SJCRH30 (cell line): ENCODE results near the gene DSG2. TPM values are rescaled to one million over a fixed set of nuclear protein-coding genes. Genes with fewer than 3 reads are reported as not detected.

Experiments used
- DNase-seq, 2 experiments: peaks; one replicate each; pipeline ENCODE4 v3.0.0-alpha.2; 2015 to 2020
- H3K27ac ChIP-seq: fragments of 250-450 bp; sonication (Bioruptor Pico); 2 replicates; pipeline ENCODE4 v1.5.1; 2020; ENCODE audit warnings: mild to moderate bottlenecking, moderate library complexity
- H3K27me3 ChIP-seq: fragments of 250-450 bp; sonication (Bioruptor Pico); 2 replicates; pipeline ENCODE4 v1.5.1; 2020; ENCODE audit warnings: mild to moderate bottlenecking, moderate library complexity
- H3K36me3 ChIP-seq: fragments of 250-450 bp; sonication (Bioruptor Pico); 2 replicates; pipeline ENCODE4 v1.5.1; 2020; ENCODE audit warnings: mild to moderate bottlenecking, moderate library complexity
- H3K4me1 ChIP-seq: fragments of 250-450 bp; sonication (Bioruptor Pico); 2 replicates; pipeline ENCODE4 v1.5.1; 2020; ENCODE audit warnings: mild to moderate bottlenecking, moderate library complexity
- H3K4me3 ChIP-seq: fragments of 250-450 bp; sonication (Bioruptor Pico); 2 replicates; pipeline ENCODE4 v1.5.1; 2020; ENCODE audit warnings: mild to moderate bottlenecking, moderate library complexity
- H3K9me3 ChIP-seq: fragments of 250-450 bp; sonication (Bioruptor Pico); replicated peaks from 2 replicates; pipeline ENCODE4 v1.5.1; 2020; ENCODE audit warnings: mild to moderate bottlenecking, moderate library complexity
- total RNA-seq: library from RNA; depleted of rRNA; stranded (reverse); fragments of >200 nt; shearing (Covaris generic); gene quantifications from 2 replicates; pipeline ENCODE4 v1.2.3, GENCODE V29; 2014; rRNA removed

The DSG2 gene
- total RNA-seq = 4.8 and 4.9 TPM in 2 replicates

DNA sequence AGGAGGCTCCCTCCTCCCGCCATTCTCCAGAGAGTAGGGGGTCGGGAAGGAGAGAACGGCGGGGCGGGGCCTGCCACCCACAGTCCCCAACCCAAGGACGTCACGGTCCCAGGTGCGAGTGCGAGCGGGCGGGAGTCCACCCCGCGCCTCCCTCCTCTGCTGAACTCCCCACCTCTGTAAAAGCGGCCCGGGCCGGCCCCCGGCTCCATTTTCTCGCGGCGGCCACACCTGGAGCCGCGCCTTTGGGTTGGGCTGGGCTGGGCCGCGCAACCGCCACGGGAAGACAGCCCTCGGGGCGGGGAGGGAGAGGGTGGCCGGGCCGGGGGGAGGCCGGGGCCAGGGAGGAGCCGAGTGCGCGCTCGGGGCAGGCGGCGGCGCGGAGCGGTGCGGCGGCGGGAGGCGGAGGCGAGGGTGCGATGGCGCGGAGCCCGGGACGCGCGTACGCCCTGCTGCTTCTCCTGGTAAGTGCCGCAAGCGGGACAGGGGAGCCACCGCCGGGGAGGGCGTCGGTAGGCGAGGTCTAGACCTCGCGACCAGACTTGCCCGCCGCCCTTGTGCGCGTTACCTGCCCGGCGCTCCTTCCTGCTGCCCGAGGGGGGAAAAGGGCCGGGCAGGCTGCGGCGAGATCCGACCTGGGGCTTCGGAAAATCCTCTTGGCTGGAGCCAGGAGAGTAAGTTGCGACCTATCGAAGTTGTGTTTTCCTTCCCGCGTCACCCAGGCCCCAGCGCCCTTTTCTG, at the start of gene DSG2:
Gene DSG2, plus strand, starts transcription at position 342 of the 738 bp plus-strand sequence. Its CDS starts 75 bp downstream, at position 417.
- peak; percentile 11 to 13 for DNase-seq
- no peak within 1 kb of the TSS for H3K27ac ChIP-seq
- H3K4me3 ChIP-seq = peak within 1 kb of the TSS; percentile 57
- no peaks in the 10 kb centered on the region for H3K4me1 ChIP-seq
- no peaks in the 10 kb centered on the region for H3K27me3 ChIP-seq
- no peaks in the 10 kb centered on the region for H3K9me3 ChIP-seq
- H3K36me3 ChIP-seq = no peaks in the 10 kb centered on the region

DNA sequence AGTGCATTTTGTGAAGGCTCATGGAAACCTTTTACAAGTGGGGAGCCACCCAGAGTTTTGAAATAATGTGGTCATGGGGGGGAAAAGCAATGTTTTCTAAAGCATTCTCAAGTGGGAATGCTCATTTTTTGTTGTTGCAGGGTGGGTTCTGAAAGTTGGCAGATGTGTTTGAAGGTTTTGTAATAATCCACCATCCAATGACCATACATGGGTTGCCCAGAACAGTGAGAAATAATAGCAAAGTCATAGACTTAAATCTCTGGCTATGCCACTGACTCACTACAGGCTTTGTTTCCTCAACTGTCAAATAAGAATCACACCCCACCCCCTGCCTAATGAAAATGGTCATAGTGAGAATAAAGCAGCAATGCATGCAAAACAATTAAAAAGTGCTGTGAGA, 47.6 kb upstream of the DSG2 start:
- Histone ChIP-seq H3K36me3 (no peaks in the 10 kb centered on the region), H3K27ac (no peak overlapping the region), H3K4me1 (no peaks in the 10 kb centered on the region), H3K9me3 (no peaks in the 10 kb centered on the region), H3K4me3 (no peak overlapping the region), H3K27me3 (no peaks in the 10 kb centered on the region)
- DNase-seq = no peak

DNA sequence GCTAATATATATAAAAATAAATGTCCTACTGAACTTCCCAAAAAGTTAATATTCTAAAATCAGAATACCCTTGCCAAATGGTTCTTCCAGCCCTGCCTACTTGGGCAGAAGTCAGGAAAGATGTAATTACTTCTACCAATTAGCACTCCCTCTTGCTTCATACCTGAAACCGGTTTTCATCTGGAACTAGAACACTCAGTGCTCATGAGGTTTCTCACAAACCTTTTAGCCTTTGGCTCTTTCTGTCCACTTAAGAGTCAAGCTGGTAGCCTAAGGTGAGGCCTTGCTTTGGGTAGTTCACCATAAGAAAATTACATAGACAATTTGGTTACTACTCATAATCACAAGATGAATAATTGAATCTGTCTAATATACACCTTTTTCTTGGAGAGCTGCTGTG, 46.4 kb upstream of the DSG2 start:
- no peaks in the 10 kb centered on the region for H3K36me3 ChIP-seq
- no peaks in the 10 kb centered on the region for H3K27me3 ChIP-seq
- no peak for DNase-seq
- H3K9me3 ChIP-seq = no peaks in the 10 kb centered on the region
- no peak overlapping the region for H3K27ac ChIP-seq
- no peak overlapping the region for H3K4me3 ChIP-seq
- no peaks in the 10 kb centered on the region for H3K4me1 ChIP-seq

DNA sequence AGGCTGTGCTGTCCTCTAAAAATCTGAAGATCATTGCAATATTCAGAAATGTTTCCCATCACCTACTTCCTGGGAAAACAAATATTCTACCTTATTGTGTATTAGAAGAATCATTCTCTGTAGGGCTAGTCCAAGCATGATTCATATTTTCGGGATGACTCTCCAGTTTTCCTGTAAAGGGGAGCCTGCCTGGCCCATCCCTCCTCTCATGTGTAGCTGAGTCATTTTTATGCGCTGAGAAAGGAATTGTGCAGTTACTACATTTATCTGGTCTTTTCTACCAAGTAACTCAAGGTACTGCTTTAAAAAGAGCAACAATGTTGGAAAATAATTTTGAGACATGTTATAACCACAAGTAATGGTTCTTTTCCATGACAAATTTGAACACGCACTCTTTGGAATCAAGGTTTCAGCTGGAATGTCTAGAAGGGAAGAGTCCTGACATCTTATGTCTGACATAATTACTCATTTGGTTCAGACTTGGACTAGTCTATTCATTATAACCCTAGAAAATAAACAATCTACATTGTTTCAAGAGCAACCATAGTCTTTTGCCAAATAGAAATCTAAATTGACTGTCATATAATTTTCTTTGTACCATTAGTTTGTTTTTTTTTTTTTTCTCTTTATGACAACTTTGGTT, 43.8 kb upstream of the DSG2 start:
- Histone ChIP-seq H3K4me1 (no peaks in the 10 kb centered on the region), H3K9me3 (no peaks in the 10 kb centered on the region), H3K4me3 (no peak overlapping the region), H3K27ac (no peak overlapping the region), H3K27me3 (no peaks in the 10 kb centered on the region), H3K36me3 (no peaks in the 10 kb centered on the region)
- no peak for DNase-seq

DNA sequence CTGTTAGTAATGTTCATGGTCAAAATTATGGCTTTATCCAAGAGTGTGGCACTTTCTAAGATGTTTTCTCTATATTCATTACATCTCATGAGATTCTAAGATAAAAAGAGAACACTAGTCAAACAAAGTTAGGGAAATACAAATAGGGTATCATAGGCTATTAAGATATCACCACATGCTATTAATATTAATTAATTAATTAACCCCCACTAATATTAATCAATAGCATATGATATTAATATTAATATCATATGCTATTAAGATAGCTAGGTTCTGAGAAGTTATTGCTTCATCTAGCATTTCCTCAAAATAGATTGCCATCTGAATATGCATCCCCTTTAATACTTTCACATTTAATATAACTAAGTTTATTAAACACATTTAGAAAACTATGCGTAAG, 28.3 kb upstream of the DSG2 start:
- Histone ChIP-seq H3K4me3 (no peak overlapping the region), H3K4me1 (no peaks in the 10 kb centered on the region), H3K27me3 (no peaks in the 10 kb centered on the region), H3K36me3 (no peaks in the 10 kb centered on the region), H3K27ac (no peak overlapping the region), H3K9me3 (no peaks in the 10 kb centered on the region)
- DNase-seq = no peak

DNA sequence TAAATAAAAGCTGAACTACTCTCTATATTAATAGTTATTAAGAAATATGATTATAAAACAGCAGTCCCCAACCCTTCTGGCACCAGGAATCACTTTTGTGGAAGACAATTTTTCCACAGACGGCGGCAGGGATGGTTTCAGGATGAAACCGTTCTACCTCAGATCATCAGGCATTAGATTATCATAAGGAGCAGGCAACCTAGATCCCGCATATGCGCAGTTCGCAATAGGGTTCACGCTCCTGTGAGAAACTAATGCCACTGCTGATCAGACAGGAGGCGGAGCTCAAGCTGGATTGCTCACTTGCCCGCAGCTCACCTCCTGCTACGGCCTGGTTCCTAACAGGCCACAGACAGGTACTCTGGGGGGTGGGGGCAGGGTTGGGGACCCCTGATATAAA, 19.3 kb upstream of the DSG2 start:
- no peak overlapping the region for H3K27ac ChIP-seq
- H3K4me1 ChIP-seq = no peaks in the 10 kb centered on the region
- no peaks in the 10 kb centered on the region for H3K9me3 ChIP-seq
- H3K4me3 ChIP-seq = no peak overlapping the region
- DNase-seq = no peak
- H3K36me3 ChIP-seq = no peaks in the 10 kb centered on the region
- H3K27me3 ChIP-seq = no peaks in the 10 kb centered on the region

DNA sequence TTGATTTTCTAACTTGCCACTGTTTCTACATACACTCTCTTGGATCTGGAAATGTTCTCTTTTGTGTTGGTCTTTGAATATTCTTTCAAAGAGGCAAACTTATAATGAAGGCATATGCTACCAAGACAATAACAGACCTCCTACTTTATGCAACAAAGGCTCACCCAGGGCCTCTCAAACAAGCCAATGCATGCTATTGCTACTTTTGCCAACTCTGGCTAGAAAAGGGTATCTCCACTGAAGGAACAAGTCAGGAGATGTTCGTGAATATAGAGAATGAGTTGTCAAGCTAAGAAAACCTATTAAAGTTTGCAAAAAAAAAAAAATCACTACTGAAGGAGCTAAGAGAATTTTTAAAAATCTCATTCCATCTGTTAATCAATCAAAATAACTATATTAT, 15.9 kb upstream of the DSG2 start:
- no peak for DNase-seq
- no peaks in the 10 kb centered on the region for H3K27me3 ChIP-seq
- H3K27ac ChIP-seq = no peak overlapping the region
- no peaks in the 10 kb centered on the region for H3K36me3 ChIP-seq
- no peaks in the 10 kb centered on the region for H3K9me3 ChIP-seq
- no peaks in the 10 kb centered on the region for H3K4me1 ChIP-seq
- no peak overlapping the region for H3K4me3 ChIP-seq

DNA sequence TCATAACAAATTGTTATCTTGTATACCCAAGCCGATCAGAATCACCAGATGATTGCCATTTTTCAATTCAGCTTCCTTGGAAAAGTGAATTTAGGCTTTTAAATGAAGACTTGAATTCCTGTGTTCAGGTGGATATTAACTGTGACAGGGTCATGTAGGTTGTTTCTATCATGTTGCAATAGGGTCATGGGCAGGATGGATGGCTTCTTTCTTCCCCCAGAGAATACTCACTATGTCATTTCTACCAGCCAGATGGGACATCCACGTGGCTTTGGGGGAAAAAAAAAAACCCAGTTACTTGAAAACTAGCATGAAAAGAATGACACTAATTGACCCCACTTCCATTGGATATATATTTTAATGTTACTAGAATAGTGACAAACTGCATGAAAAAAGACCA, 14.6 kb upstream of the DSG2 start:
- Histone ChIP-seq H3K27me3 (no peaks in the 10 kb centered on the region), H3K36me3 (no peaks in the 10 kb centered on the region), H3K27ac (no peak overlapping the region), H3K4me3 (no peak overlapping the region), H3K4me1 (no peaks in the 10 kb centered on the region), H3K9me3 (no peaks in the 10 kb centered on the region)
- DNase-seq = no peak

DNA sequence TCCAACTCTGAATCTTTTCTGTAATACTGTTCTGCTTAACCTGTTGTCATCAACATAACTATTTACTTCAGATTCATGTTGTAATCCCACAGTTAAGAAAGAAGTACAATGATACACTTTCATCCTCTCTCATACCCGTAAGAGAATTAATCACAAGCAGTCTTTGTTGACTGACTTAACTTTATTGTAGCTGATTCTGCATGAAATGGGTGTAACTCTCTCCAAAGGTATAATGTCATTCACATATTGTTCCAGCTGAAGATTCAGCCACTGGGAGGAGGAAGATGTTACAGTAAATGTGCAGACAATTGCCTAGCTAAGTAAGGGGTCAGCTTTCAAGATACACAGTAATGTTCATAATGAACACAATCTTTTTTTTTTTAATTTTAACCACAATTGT, 13.5 kb upstream of the DSG2 start:
- H3K27me3 ChIP-seq = no peaks in the 10 kb centered on the region
- no peak overlapping the region for H3K27ac ChIP-seq
- H3K36me3 ChIP-seq = no peaks in the 10 kb centered on the region
- H3K4me3 ChIP-seq = no peak overlapping the region
- H3K4me1 ChIP-seq = no peaks in the 10 kb centered on the region
- DNase-seq = no peak
- no peaks in the 10 kb centered on the region for H3K9me3 ChIP-seq

DNA sequence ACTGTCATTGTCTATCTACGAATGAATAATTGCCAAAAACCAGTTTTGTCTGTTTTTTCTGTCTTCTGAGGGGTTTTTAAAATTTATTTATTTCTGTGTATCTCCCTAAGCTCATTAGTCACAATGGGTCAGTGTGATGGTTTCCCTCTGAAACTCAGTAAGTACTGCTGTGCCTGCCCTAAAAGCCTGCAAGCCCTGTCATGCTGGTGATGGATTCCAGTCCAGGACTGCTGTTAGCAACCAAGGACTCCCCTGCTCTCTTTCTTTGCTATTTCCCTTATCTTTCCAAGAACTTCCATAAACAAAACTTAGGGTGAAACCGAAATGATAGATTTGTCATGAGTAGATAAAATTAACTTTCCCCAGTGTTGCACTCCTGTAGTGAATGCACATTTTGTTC, 11.8 kb upstream of the DSG2 start:
- Histone ChIP-seq H3K27ac (no peak overlapping the region), H3K4me3 (no peak overlapping the region), H3K36me3 (no peaks in the 10 kb centered on the region), H3K9me3 (no peaks in the 10 kb centered on the region), H3K4me1 (no peaks in the 10 kb centered on the region), H3K27me3 (no peaks in the 10 kb centered on the region)
- DNase-seq = no peak

DNA sequence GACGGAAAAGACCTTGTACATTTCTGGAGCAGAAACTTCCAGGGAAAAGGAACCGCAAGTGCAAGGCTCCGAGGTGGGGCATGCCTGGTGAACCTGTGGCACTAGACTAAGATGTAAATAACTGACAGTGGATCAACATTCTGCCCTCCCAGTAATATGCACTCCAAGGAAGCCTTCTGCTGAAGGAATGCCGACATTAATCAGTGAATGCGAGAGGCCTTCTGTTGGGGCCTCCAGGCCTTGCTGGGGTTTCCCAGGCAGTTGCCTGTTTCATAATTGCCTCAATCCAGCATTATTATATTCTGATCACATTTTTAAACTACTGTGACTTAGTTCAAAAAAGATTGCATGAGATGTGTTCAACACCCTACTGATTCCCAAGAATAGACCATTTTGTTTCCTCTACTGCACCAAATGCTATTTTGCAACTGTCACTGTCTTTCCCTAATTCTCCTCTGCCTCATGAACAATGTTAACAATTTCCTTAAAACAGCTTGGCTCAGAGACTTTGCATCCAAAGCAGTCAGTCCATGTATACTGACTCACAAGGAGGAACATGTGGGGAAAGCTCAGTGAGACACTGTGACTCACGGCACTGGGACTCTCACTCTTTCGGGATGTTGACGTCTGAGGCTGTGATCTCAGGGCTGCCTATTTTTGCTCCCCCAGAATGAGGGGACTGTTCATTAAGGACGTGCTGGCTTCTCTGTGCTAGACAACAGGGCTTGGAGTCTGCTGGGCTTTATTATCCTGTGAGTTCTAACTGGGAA, 10.5 kb upstream of the DSG2 start:
- DNase-seq = no peak
- Histone ChIP-seq H3K27me3 (no peaks in the 10 kb centered on the region), H3K27ac (no peak overlapping the region), H3K4me3 (no peak overlapping the region), H3K9me3 (no peaks in the 10 kb centered on the region), H3K4me1 (no peaks in the 10 kb centered on the region), H3K36me3 (no peaks in the 10 kb centered on the region)

DNA sequence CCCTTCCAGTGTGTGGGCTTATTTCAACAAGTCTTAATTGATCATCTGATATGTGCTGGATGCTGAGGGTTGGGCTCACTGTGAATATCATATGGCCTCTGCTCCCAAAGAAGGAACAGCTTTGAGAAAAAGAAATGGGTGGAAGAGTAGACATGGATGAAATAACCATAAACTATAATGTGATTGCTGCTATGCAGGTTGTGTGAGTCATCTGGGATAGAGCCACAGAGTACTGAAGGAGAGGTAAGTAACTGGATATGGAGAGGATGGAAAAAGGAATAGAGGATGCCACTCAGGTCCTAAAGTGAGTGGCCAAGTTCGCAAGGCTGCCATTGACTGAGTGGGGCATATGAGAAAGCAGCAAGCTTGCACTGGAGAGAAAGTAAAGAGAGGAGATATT, 8.7 kb upstream of the DSG2 start:
- Histone ChIP-seq H3K27me3 (no peaks in the 10 kb centered on the region), H3K9me3 (no peaks in the 10 kb centered on the region), H3K4me3 (no peak overlapping the region), H3K4me1 (no peaks in the 10 kb centered on the region), H3K36me3 (no peaks in the 10 kb centered on the region), H3K27ac (no peak overlapping the region)
- DNase-seq = no peak

DNA sequence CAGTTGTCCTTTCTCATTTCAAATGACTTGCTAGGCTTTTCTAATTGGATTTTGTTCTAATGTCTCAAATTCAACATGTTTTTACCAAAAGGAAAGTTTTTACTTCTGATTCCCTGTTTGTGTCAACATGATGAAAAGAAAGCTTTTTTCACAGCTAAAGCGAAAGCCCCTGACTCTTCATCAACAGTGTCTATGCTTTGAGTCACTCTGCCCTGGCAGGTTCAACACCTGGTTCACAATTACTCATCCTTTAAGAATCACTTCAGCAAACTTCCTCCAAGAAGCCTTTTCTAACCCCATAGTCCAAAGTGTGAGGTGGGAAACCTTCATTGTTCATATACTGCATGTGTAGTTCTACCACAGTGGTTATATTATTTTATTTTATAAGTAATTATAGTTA, 7.6 kb upstream of the DSG2 start:
- H3K9me3 ChIP-seq = no peaks in the 10 kb centered on the region
- no peak overlapping the region for H3K4me3 ChIP-seq
- no peak overlapping the region for H3K27ac ChIP-seq
- DNase-seq = no peak
- H3K36me3 ChIP-seq = no peaks in the 10 kb centered on the region
- H3K27me3 ChIP-seq = no peaks in the 10 kb centered on the region
- no peaks in the 10 kb centered on the region for H3K4me1 ChIP-seq

DNA sequence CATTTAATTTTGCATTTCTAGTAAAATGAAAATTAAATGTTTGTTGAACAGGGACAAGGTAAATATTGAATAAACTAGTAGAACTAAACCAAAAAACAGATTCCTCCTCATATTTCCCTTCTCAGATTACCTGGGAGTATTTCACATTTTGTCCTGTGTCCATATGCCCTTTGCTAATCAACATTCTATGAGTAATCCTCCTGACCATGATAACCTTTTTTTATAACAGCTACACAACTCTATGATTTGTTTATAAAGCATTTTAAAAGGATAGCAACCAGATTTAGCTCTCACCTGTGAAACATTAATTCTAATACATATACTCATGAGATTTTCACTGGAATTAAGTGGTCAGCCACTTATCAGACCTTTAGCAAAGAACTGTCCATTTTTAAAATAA, 7.1 kb upstream of the DSG2 start:
- Histone ChIP-seq H3K9me3 (no peaks in the 10 kb centered on the region), H3K36me3 (no peaks in the 10 kb centered on the region), H3K27ac (no peak overlapping the region), H3K4me3 (no peak overlapping the region), H3K27me3 (no peaks in the 10 kb centered on the region), H3K4me1 (no peaks in the 10 kb centered on the region)
- DNase-seq = no peak

DNA sequence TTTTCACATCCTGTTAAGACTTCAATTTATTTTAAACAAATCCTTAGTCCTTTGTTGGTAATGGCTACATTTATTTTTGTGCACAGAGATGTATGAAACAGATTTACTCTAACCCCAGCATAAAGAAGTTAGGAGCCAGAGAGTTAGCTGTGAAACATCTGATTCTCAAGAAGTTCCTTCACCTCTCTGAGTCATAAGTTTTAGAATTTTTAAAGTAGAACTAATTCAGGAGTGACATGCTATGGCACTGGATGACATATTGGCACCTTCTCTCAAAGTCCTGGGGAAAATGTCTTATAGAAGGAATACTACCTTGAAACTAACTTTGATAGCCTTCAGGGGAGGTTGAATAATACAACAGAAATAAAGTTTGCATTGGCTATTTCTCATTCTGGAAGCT, 6.4 kb upstream of the DSG2 start:
- Histone ChIP-seq H3K27ac (no peak overlapping the region), H3K36me3 (no peaks in the 10 kb centered on the region), H3K4me1 (no peaks in the 10 kb centered on the region), H3K9me3 (no peaks in the 10 kb centered on the region), H3K4me3 (no peak overlapping the region), H3K27me3 (no peaks in the 10 kb centered on the region)
- DNase-seq = no peak
